Vagina (tissue), 2 donors: ENCODE results near the gene WBP2. TPM values are rescaled to one million over a fixed set of nuclear protein-coding genes. Genes with fewer than 3 reads are reported as not detected.

Experiments used
- DNase-seq, 2 donors: peaks; one replicate each; pipeline ENCODE4 v3.0.0-alpha.2; 2017; ENCODE audit errors: extremely low spot score in 2 of 2
- H3K27ac ChIP-seq: fragments of 200-600 bp; sonication (generic); one replicate; pipeline ENCODE4 v1.5.1; 2019
- H3K27me3 ChIP-seq: fragments of 200-600 bp; sonication (generic); one replicate; pipeline ENCODE4 v1.5.1; 2019
- H3K36me3 ChIP-seq, 2 donors: fragments of 200-600 bp; sonication (generic); one replicate each; pipeline ENCODE4 v1.5.1; 2017 to 2019
- H3K4me1 ChIP-seq: fragments of 200-600 bp; sonication (generic); one replicate; pipeline ENCODE4 v1.5.1; 2019
- H3K4me3 ChIP-seq, 2 donors: fragments of 200-600 bp; sonication (generic); 1 replicate in 1 of 2; 2 replicates in 1 of 2; pipeline ENCODE4 v1.5.1; 2016 to 2019
- H3K9me3 ChIP-seq: fragments of 200-600 bp; sonication (generic); one replicate; pipeline ENCODE4 v1.5.1; 2019
- POLR2A ChIP-seq, 2 donors: fragments of 450-650 bp; IDR thresholded peaks; one replicate each; pipeline ENCODE4 v1.6.1; 2017; ENCODE audit warnings: antibody characterized with exemption in 2 of 2, mild to moderate bottlenecking in 2 of 2, moderate library complexity in 2 of 2
- POLR2AphosphoS5 ChIP-seq, 2 donors: sonication (generic); formaldehyde crosslinking; IDR thresholded peaks; one replicate each; pipeline ENCODE4 v1.9.0; 2017; ENCODE audit warnings: antibody characterized with exemption in 2 of 2, mild to moderate bottlenecking in 2 of 2, low read depth in 1 of 2; ENCODE audit not compliant: insufficient read depth in 1 of 2
- intact Hi-C: fragments of 100-400 bp; cut with DNase I; formaldehyde crosslinking; loops from one replicate; pipeline ENCODE4 v1.15.1; 2023
- total RNA-seq: library from RNA; depleted of rRNA; stranded (reverse); fragments of >200 nt; gene quantifications from one replicate; pipeline ENCODE4 v1.2.3, GENCODE V29; 2016
- TF ChIP-seq, protein P1 (sequence below), 3 experiments: fragments of 450-650 bp in 2 of 3; fragments of 200-600 bp in 1 of 3; sonication (generic) in 1 of 3; IDR thresholded peaks; one replicate each; pipeline ENCODE4 v1.5.1; 2017 to 2019; ENCODE audit warnings: antibody characterized with exemption in 3 of 3, mild to moderate bottlenecking in 2 of 3, moderate library complexity in 2 of 3

Gene WBP2
- total RNA-seq, 1 donor from 2014 or later = 54.3 TPM

DNA sequence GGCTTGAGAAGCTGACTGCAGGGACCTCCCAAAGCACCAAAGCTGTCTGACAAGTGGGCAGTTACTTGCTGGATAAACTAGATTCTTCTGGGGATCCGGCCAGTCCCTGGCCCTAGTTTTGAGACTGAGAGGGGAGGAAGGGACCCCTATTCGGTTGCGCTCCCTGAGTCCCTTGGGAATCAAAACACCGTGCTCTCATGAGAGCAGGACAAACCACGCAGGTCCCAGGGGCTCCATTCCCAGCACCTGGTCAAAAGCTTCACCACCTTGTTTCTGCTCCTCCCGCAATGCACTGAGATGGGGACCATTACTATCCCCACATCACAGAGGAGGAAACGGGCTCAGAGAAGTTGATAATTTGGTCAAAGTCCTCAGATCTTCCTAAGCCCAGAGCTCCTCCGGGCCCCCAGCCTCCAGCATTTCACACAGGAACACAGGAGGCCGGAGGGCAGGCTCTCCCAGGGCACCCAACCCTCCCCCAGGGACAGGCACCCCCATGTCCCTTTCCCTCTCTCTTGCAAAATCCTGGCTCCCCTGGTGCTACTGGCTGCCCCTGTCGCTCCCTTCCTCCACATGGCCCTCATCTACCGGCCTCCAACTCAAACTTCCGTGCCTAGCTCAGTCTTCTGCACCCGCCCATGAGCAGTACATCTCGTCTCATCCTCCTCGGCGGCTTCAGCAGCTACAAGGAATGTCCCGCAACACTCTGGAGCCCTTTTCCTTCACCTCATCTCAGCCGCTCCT is 38.3 kb upstream of the WBP2 start:
- Histone ChIP-seq H3K9me3 (no peaks in the 10 kb centered on the region), H3K4me1 (peaks cover 50% of the 10 kb centered on the region), H3K4me3 (no peak overlapping the region), H3K27me3 (no peaks in the 10 kb centered on the region), H3K36me3 (peaks cover 3 to 8% of the 10 kb centered on the region in 2 donors), H3K27ac (no peak overlapping the region)
- intact Hi-C loops = loop anchor here (5.0 kb wide), 1 partner anchor 46 kb away; no protein-coding TSS in a partner anchor
- no peak for DNase-seq
- TF ChIP-seq POLR2A (IDR thresholded peaks at IDR 0.05) = no peak
- no peak for TF ChIP-seq POLR2AphosphoS5 (IDR thresholded peaks at IDR 0.05; ENCODE audit: insufficient read depth in 1 of 2, low read depth in 1 of 2)
- TF ChIP-seq, protein P1, sequence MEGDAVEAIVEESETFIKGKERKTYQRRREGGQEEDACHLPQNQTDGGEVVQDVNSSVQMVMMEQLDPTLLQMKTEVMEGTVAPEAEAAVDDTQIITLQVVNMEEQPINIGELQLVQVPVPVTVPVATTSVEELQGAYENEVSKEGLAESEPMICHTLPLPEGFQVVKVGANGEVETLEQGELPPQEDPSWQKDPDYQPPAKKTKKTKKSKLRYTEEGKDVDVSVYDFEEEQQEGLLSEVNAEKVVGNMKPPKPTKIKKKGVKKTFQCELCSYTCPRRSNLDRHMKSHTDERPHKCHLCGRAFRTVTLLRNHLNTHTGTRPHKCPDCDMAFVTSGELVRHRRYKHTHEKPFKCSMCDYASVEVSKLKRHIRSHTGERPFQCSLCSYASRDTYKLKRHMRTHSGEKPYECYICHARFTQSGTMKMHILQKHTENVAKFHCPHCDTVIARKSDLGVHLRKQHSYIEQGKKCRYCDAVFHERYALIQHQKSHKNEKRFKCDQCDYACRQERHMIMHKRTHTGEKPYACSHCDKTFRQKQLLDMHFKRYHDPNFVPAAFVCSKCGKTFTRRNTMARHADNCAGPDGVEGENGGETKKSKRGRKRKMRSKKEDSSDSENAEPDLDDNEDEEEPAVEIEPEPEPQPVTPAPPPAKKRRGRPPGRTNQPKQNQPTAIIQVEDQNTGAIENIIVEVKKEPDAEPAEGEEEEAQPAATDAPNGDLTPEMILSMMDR (IDR thresholded peaks at IDR 0.05) = no peak

- TF ChIP-seq, protein P1 (IDR thresholded peaks at IDR 0.05) = no peak
- TF ChIP-seq POLR2AphosphoS5 (IDR thresholded peaks at IDR 0.05; ENCODE audit: insufficient read depth in 1 of 2, low read depth in 1 of 2) = no peak
- no peak for TF ChIP-seq POLR2A (IDR thresholded peaks at IDR 0.05)
- intact Hi-C loops = loop anchor here (5.0 kb wide), 1 partner anchor 45 kb away; no protein-coding TSS in a partner anchor
- no peak overlapping the region for H3K27ac ChIP-seq
- peaks cover 47% of the 10 kb centered on the region for H3K4me1 ChIP-seq
- H3K4me3 ChIP-seq = no peak overlapping the region
- DNase-seq = no peak
- H3K36me3 ChIP-seq = peaks cover 3 to 8% of the 10 kb centered on the region in 2 donors
- no peaks in the 10 kb centered on the region for H3K9me3 ChIP-seq
- no peaks in the 10 kb centered on the region for H3K27me3 ChIP-seq
Observed at GRCh38 chr17:75892556-75893224, 37.6 kb upstream of the WBP2 start.

- TF ChIP-seq, protein P1 (IDR thresholded peaks at IDR 0.05) = no peak
- TF ChIP-seq POLR2AphosphoS5 (IDR thresholded peaks at IDR 0.05; ENCODE audit: insufficient read depth in 1 of 2, low read depth in 1 of 2) = no peak
- TF ChIP-seq POLR2A (IDR thresholded peaks at IDR 0.05) = no peak
- peaks cover 3 to 8% of the 10 kb centered on the region in 2 donors for H3K36me3 ChIP-seq
- DNase-seq = no peak
- no peaks in the 10 kb centered on the region for H3K27me3 ChIP-seq
- no peak overlapping the region for H3K4me3 ChIP-seq
- no peak overlapping the region for H3K27ac ChIP-seq
- H3K4me1 ChIP-seq = peaks cover 39% of the 10 kb centered on the region
- intact Hi-C loops = loop anchor here (5.0 kb wide), 1 partner anchor 45 kb away; no protein-coding TSS in a partner anchor
- H3K9me3 ChIP-seq = no peaks in the 10 kb centered on the region
Observed at GRCh38 chr17:75891605-75892555, 36.7 kb upstream of the WBP2 start.

DNA sequence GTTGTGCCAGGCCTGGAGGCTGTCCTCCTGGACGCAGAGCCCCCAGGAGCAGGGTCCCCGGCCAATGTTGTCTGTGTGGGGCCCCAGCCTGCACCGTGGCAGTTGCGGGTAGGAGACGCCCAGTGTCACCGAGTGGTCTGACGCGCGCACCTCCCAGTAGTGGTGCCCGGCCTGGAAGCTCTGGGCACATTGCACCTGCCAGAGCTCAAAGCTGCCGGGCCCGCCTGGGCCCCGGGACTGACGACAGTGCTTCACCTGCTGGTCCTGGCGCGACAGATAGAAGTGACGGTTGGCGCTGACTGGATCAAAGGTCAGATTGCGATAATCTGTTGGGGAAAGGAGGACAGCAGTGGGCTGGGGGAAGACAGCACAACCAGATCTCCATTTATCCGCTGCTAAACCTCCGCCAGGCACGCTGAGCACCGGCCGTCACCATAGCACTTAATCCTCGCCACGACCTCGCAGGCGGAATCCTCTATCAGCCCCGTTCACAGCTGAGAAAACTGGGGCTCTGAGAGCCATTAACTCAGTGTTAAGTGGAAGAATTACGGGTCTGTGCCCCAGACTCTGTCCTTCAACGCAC is 36.0 kb upstream of the WBP2 start:
- no peak overlapping the region for H3K4me3 ChIP-seq
- no peak for DNase-seq
- TF ChIP-seq POLR2A (IDR thresholded peaks at IDR 0.05) (no peak), POLR2AphosphoS5 (IDR thresholded peaks at IDR 0.05; ENCODE audit: insufficient read depth in 1 of 2, low read depth in 1 of 2) (no peak)
- TF ChIP-seq, protein P1 (IDR thresholded peaks at IDR 0.05) = no peak
- no peaks in the 10 kb centered on the region for H3K9me3 ChIP-seq
- H3K27me3 ChIP-seq = no peaks in the 10 kb centered on the region
- peaks cover 3 to 8% of the 10 kb centered on the region in 2 donors for H3K36me3 ChIP-seq
- no peak overlapping the region for H3K27ac ChIP-seq
- H3K4me1 ChIP-seq = peaks cover 39% of the 10 kb centered on the region
- intact Hi-C loops = loop anchor here (5.0 kb wide), 1 partner anchor 44 kb away; no protein-coding TSS in a partner anchor
